Activated effector memory CD4-positive, alpha-beta T cell treated with Interleukin-2 at 50 U/mL for 16 hours (primary cell): ENCODE measurements around the gene AK4.
"Not testable (repeated sequence)": the region's sequence is repeated elsewhere in the genome, so short reads cannot be mapped to it uniquely, and the experiment has no call there.

Experiments used
- DNase-seq: peaks from one replicate; pipeline ENCODE4 v3.0.0-alpha.2; 2020

The AK4 gene

GRCh38 chr1:65150583-65151263, 2.7 kb downstream of the AK4 start:
- DNase-seq, result no peak

GRCh38 chr1:65151641-65152040, 3.6 kb downstream of the AK4 start:
- DNase-seq, result no peak

- no peak for DNase-seq
Observed at GRCh38 chr1:65153635-65154034, 5.6 kb downstream of the AK4 start.

- no peak for DNase-seq
Observed at GRCh38 chr1:65156910-65157545, 9.0 kb downstream of the AK4 start.

- no peak for DNase-seq
Observed at GRCh38 chr1:65157546-65157941, 9.5 kb downstream of the AK4 start.

GRCh38 chr1:65159291-65159688, 11.3 kb downstream of the AK4 start:
- not testable (repeated sequence) for DNase-seq

- DNase-seq, result no peak
Observed at GRCh38 chr1:65159801-65160523, 12.0 kb downstream of the AK4 start.

- no peak for DNase-seq
Observed at GRCh38 chr1:65163201-65163805, 15.3 kb downstream of the AK4 start.

- DNase-seq, result not testable (repeated sequence)
Observed at GRCh38 chr1:65164101-65164500, 16.1 kb downstream of the AK4 start.

GRCh38 chr1:65164633-65165032, 16.6 kb downstream of the AK4 start:
- DNase-seq, result no peak

- DNase-seq, result no peak
Observed at GRCh38 chr1:65165269-65165993, 17.4 kb downstream of the AK4 start.

GRCh38 chr1:65166572-65167305, 18.7 kb downstream of the AK4 start:
- DNase-seq, result no peak

GRCh38 chr1:65167586-65168242, 19.7 kb downstream of the AK4 start:
- no peak for DNase-seq

- DNase-seq, result no peak
Observed at GRCh38 chr1:65168867-65169266, 20.9 kb downstream of the AK4 start.

GRCh38 chr1:65170511-65171142, 22.6 kb downstream of the AK4 start:
- no peak for DNase-seq

- no peak for DNase-seq
Observed at GRCh38 chr1:65172936-65173690, 25.1 kb downstream of the AK4 start.

- DNase-seq, result no peak
Observed at GRCh38 chr1:65174585-65174984, 26.6 kb downstream of the AK4 start.

- no peak for DNase-seq
Observed at GRCh38 chr1:65175171-65176055, 27.4 kb downstream of the AK4 start.

- no peak for DNase-seq
Observed at GRCh38 chr1:65176056-65176450, 28.1 kb downstream of the AK4 start.
